ENCODE measurements around the gene TMEM126A. TPM values are rescaled to one million over a fixed set of nuclear protein-coding genes. Genes with fewer than 3 reads are reported as not detected.
"Not testable (repeated sequence)": the region's sequence is repeated elsewhere in the genome, so short reads cannot be mapped to it uniquely, and the experiment has no call there.

The TMEM126A gene
- total RNA-seq, result 24.3 and 24.6 TPM in 2 replicates

GRCh38 chr11:85647604-85648299 is at the start of gene TMEM126A:
TSS of gene TMEM126A (plus strand) at chr11:85647967. CDS start at chr11:85650256, 2,289 bp downstream.
- no peak for TF ChIP-seq CTCF (conservative IDR thresholded peaks at IDR 0.05; ENCODE audit: low read depth, low read length)
- peak within 1 kb of the TSS; percentile 78 for H3K4me3 ChIP-seq (ENCODE audit: low read depth, low read length)
- DNase-seq (ENCODE audit: low read depth), result no peak

GRCh38 chr11:85599083-85599482 is 48.7 kb upstream of the TMEM126A start:
- no peak for TF ChIP-seq CTCF (conservative IDR thresholded peaks at IDR 0.05; ENCODE audit: low read depth, low read length)
- DNase-seq (ENCODE audit: low read depth), result no peak
- no peak overlapping the region for H3K4me3 ChIP-seq (ENCODE audit: low read depth, low read length)

- no peak overlapping the region for H3K4me3 ChIP-seq (ENCODE audit: low read depth, low read length)
- no peak for DNase-seq (ENCODE audit: low read depth)
- no peak for TF ChIP-seq CTCF (conservative IDR thresholded peaks at IDR 0.05; ENCODE audit: low read depth, low read length)
These were observed 45.1 kb upstream of the TMEM126A start for GRCh38 chr11:85602526-85603213.

- no peak for DNase-seq (ENCODE audit: low read depth)
- no peak for TF ChIP-seq CTCF (conservative IDR thresholded peaks at IDR 0.05; ENCODE audit: low read depth, low read length)
- no peak overlapping the region for H3K4me3 ChIP-seq (ENCODE audit: low read depth, low read length)
These were observed 44.5 kb upstream of the TMEM126A start for GRCh38 chr11:85603220-85603619.

GRCh38 chr11:85606237-85606636 is 41.5 kb upstream of the TMEM126A start:
- not testable (repeated sequence) for DNase-seq (ENCODE audit: low read depth); H3K4me3 ChIP-seq (ENCODE audit: low read depth, low read length)

GRCh38 chr11:85608621-85609020 is 39.1 kb upstream of the TMEM126A start:
- H3K4me3 ChIP-seq (ENCODE audit: low read depth, low read length); DNase-seq (ENCODE audit: low read depth): not testable (repeated sequence)

GRCh38 chr11:85609286-85609685 is 38.5 kb upstream of the TMEM126A start:
- not testable (repeated sequence) for H3K4me3 ChIP-seq (ENCODE audit: low read depth, low read length); DNase-seq (ENCODE audit: low read depth)

GRCh38 chr11:85611643-85612042 is 36.1 kb upstream of the TMEM126A start:
- DNase-seq (ENCODE audit: low read depth); H3K4me3 ChIP-seq (ENCODE audit: low read depth, low read length): not testable (repeated sequence)

GRCh38 chr11:85619499-85619898 is 28.3 kb upstream of the TMEM126A start:
- no peak for TF ChIP-seq CTCF (conservative IDR thresholded peaks at IDR 0.05; ENCODE audit: low read depth, low read length)
- peak; percentile 33 for DNase-seq (ENCODE audit: low read depth)
- no peak overlapping the region for H3K4me3 ChIP-seq (ENCODE audit: low read depth, low read length)
